WERI-Rb-1 (cell line): ENCODE results near the gene DBI.
A peak's percentile ranks its signal among the peaks of the same experiment; 100 is the strongest.

Experiments
- DNase-seq: peaks from one replicate; pipeline ENCODE4 v3.0.0-alpha.2; 2020
- H3K27ac ChIP-seq: fragments of 250-450 bp; sonication (Bioruptor Pico); 2 replicates; pipeline ENCODE4 v1.5.1; 2020; ENCODE audit warnings: mild to moderate bottlenecking, moderate library complexity
- H3K27me3 ChIP-seq: fragments of 250-450 bp; sonication (Bioruptor Pico); 2 replicates; pipeline ENCODE4 v1.5.1; 2021; ENCODE audit warnings: mild to moderate bottlenecking, low read depth, moderate library complexity; ENCODE audit not compliant: insufficient read depth, severe bottlenecking
- H3K36me3 ChIP-seq: fragments of 250-450 bp; sonication (Bioruptor Pico); 2 replicates; pipeline ENCODE4 v1.5.1; 2020; ENCODE audit warnings: mild to moderate bottlenecking, moderate library complexity
- H3K4me3 ChIP-seq: 2 replicates; pipeline ENCODE4 v1.5.1; 2011; ENCODE audit warnings: low read depth, mild to moderate bottlenecking, control low read depth, low read length
- H3K9me3 ChIP-seq: fragments of 250-450 bp; sonication (Bioruptor Pico); 2 replicates; pipeline ENCODE4 v1.5.1; 2021; ENCODE audit warnings: mild to moderate bottlenecking, moderate library complexity; ENCODE audit not compliant: severe bottlenecking
- TF ChIP-seq, protein P1 (sequence below): IDR thresholded peaks from 2 replicates; pipeline ENCODE4 v1.5.1; 2011; ENCODE audit warnings: low read depth, mild to moderate bottlenecking, control low read depth, inconsistent platforms, low read length

Gene DBI

DNA sequence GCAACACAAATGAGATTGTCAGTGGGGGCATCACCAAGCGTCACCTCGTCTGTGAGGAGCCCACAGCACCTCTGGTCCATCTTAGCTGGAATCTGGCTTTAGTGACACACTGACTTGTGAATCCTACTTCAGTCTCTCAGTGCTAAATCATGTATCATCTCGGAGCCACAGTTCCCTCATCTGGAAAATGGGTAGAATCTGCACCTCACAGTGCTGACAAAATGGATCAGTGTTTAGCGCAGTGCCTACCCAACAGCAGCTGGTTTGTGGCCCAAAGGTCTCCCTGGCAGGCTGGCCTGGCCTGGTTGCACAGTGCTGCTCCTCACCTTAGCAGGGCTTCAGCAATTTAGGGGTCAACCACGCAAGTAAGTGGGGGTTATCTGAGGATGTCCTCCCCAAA lies 10.0 kb downstream of the DBI start:
- Histone ChIP-seq H3K27me3 (no peaks in the 10 kb centered on the region), H3K9me3 (peaks cover 13% of the 10 kb centered on the region), H3K4me3 (no peak overlapping the region), H3K27ac (no peak overlapping the region), H3K36me3 (peaks cover 17% of the 10 kb centered on the region)
- TF ChIP-seq, protein P1, sequence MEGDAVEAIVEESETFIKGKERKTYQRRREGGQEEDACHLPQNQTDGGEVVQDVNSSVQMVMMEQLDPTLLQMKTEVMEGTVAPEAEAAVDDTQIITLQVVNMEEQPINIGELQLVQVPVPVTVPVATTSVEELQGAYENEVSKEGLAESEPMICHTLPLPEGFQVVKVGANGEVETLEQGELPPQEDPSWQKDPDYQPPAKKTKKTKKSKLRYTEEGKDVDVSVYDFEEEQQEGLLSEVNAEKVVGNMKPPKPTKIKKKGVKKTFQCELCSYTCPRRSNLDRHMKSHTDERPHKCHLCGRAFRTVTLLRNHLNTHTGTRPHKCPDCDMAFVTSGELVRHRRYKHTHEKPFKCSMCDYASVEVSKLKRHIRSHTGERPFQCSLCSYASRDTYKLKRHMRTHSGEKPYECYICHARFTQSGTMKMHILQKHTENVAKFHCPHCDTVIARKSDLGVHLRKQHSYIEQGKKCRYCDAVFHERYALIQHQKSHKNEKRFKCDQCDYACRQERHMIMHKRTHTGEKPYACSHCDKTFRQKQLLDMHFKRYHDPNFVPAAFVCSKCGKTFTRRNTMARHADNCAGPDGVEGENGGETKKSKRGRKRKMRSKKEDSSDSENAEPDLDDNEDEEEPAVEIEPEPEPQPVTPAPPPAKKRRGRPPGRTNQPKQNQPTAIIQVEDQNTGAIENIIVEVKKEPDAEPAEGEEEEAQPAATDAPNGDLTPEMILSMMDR = no peak
- DNase-seq = no peak

DNA sequence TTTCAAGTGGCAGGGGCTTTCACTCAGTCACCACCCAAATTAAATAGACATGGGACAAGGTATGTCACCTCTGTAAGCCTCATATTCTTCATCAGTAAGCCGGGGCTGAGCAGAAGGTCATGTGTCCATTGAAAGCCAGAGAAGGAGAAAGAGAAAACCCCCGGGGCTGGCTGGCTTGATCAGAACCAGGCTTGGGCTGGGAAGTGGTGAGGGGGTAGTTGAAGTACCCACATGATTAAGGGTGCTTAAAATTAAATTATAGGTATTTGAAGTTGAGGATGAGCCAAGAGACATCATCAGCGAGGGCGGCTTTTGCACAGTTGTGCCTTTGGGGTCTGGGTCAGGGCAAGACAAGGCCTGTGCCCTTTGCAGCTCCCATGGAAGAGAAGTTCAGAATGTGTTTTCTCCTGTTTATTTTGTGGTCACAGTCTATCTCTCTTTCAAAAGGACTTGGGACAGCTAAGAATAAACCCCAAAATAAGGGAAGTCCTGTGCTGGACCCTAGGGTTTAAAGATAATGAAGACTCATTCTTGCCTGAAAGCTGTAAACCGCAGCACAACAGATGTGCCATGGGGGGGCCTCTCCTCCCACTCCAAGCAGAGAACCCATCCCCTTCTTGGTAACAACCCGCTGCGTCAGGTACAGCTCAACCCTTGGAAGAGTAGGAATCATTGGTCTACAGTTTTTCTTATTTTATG lies 10.7 kb downstream of the DBI start:
- H3K9me3 ChIP-seq = peaks cover 13% of the 10 kb centered on the region
- TF ChIP-seq, protein P1 = no peak
- DNase-seq = no peak
- no peaks in the 10 kb centered on the region for H3K27me3 ChIP-seq
- no peak overlapping the region for H3K4me3 ChIP-seq
- H3K36me3 ChIP-seq = peaks cover 13% of the 10 kb centered on the region
- peak overlapping the region; percentile 49 for H3K27ac ChIP-seq

DNA sequence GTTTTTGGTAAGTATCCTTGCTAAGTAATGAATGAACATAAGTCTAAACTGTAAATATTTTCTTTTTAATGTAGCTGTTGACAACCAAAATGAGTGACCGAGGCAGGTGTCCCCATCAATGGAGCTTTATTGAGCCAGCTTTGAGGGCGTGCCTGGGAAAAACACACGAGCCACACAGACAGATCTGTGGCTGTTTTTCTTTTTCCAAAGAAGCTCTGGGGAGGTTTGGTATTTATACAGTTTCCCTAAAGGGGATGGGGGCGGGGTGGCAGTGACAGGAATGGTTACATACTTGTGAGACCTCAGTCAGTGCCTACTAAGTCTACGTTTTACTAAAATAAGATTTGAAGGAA lies 11.2 kb downstream of the DBI start:
- Histone ChIP-seq H3K9me3 (peaks cover 13% of the 10 kb centered on the region), H3K4me3 (no peak overlapping the region), H3K27ac (peak overlapping the region; percentile 49), H3K27me3 (no peaks in the 10 kb centered on the region), H3K36me3 (peaks cover 9% of the 10 kb centered on the region)
- TF ChIP-seq, protein P1 = no peak
- peak; percentile 39 for DNase-seq

DNA sequence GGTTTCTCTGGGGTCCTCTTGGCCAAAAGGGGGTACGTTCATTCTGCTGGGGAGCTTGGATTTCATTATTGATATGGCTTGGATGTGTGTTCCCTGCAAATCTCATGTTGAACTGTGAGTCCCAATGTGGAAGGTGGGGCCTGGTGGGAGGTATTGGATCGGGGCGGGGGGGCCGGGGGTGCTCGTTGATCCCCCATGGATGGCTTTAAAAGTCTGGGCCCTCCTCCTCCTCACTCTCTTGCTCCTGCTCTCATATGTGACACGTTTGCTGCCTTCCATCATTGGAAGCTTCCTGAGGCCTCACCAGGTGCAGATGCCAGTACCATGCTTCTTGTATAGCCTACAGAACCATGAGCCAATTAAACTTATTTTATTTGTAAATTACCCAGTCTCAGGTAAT lies 11.8 kb downstream of the DBI start:
- Histone ChIP-seq H3K27ac (no peak overlapping the region; the same call in 1 of the 2 replicates), H3K9me3 (peaks cover 13% of the 10 kb centered on the region), H3K36me3 (peaks cover 3% of the 10 kb centered on the region), H3K27me3 (no peaks in the 10 kb centered on the region), H3K4me3 (no peak overlapping the region)
- TF ChIP-seq, protein P1 = no peak
- no peak for DNase-seq

DNA sequence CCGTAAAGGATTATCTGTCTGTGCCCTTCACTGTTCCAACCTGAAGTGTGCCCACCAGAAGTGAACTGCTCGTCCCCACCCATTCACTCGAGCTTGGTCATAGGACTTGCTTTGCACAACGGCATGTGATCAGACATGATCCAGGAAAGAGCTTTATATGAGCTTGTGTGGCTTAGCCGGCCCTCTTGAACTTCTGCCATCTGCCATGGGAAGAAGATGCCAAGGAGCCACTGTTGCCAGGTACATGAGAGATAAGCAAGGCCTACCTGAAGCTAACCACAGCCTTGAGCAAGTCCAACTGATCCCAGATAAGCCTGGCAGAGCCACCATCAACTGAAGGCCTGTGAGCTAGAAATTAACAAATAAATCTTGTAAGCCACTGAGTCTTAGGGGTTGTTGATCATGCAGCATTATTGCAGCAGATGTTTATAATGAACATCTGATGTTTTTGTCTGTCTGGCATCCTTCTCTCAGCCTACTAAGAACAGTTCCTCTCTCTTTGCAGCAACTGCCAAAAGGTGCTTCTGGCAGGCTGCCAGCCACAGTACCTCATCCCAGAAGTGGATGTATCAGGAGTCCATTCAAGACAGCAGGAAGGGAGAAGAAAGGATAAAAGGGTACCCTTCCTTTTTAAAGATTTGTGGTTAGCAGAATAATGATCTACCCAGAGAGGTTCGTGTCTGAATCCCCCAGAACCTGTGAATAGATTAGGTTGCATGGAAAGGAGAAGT lies 16.8 kb downstream of the DBI start:
- DNase-seq = peak; percentile 25
- no peaks in the 10 kb centered on the region for H3K9me3 ChIP-seq
- TF ChIP-seq, protein P1 = no peak
- no peaks in the 10 kb centered on the region for H3K36me3 ChIP-seq
- H3K4me3 ChIP-seq = no peak overlapping the region
- no peaks in the 10 kb centered on the region for H3K27me3 ChIP-seq
- H3K27ac ChIP-seq = no peak overlapping the region; the same call in 1 of the 2 replicates
